HG02970 (cell line): ENCODE measurements around the gene NTHL1.
"Not testable (repeated sequence)": the region's sequence is repeated elsewhere in the genome, so short reads cannot be mapped to it uniquely, and the experiment has no call there.

Experiments used
- ATAC-seq: cut with Tn5 transposase; IDR thresholded peaks from one replicate; pipeline ENCODE4 v1.9.1; 2021; ENCODE audit warnings: mild to moderate bottlenecking, moderate library complexity, moderate number of reproducible peaks; ENCODE audit not compliant: unreplicated experiment, low FRiP score

NTHL1 gene

GRCh38 chr16:2043667-2044451 lies 3.8 kb downstream of the NTHL1 start:
- no peak for ATAC-seq

DNA sequence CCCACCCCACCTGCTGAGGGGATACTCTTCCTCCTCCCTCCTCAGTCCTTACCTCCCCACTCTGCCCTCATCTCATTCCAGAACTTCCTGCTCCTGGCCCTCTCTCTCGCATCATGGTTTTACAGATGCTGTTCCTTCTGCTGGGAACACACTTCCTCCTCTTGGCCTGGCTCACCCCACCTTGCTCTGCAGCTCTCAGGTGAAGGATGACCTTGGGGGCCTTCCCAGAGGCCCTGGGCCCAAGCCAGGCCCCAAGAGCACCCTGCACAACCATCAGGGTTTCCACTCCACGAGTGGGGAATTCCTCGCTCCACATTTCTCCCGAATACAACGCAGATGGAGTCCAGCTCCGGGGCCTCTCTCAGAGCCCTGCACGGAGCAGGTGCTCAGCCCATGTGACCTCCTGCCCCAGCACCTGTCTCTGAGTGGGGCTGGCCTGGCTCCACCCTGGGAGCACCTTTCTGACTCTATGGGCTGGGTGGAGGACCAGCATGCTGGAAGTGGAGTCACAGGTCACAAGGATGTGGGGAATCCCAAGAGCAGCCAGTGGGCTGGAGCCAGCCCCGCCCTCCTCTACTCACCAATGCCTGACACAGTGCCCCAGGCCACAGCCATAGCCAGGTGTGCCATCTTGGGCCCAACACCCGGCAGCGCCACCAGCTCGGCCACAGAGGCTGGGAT lies 4.5 kb downstream of the NTHL1 start:
- no peak for ATAC-seq

GRCh38 chr16:2042171-2042985 lies 5.3 kb downstream of the NTHL1 start:
- ATAC-seq, result no peak

DNA sequence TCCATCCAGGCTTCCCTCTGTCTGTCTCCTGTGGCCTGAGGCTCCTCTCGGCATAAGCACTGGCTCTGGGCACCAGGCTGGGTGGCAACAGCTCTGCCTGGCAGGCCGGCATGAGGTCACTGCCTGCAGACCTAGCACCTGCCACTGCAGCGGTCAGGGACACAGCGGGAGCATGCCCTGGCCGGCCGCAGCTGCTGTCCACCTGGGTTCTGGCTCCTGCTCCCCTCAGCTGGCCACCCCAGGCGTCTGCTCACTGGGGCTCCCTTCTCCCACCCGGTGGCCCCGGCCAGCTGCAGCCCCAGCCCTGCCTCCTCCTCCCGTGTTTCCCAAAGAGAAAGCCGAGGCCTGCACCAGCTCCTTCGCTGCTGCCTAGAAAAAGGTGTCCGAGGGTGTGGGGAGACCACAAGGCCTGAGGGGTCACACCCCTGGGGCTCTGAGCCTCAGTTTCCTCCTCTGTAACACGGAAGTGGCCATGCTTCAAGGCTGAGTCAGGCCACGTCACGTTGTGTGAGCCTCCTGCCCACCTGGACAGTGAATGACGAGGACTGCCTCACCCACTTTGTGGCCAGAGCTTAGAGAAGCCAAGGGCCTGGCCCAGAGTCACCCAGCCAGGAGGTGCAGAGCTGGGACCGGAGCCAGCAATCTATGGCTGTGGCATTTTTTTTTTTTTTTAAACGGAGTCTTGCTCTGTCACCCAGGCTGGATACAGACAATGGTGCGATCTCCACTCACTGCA lies 6.7 kb downstream of the NTHL1 start:
- no peak for ATAC-seq

DNA sequence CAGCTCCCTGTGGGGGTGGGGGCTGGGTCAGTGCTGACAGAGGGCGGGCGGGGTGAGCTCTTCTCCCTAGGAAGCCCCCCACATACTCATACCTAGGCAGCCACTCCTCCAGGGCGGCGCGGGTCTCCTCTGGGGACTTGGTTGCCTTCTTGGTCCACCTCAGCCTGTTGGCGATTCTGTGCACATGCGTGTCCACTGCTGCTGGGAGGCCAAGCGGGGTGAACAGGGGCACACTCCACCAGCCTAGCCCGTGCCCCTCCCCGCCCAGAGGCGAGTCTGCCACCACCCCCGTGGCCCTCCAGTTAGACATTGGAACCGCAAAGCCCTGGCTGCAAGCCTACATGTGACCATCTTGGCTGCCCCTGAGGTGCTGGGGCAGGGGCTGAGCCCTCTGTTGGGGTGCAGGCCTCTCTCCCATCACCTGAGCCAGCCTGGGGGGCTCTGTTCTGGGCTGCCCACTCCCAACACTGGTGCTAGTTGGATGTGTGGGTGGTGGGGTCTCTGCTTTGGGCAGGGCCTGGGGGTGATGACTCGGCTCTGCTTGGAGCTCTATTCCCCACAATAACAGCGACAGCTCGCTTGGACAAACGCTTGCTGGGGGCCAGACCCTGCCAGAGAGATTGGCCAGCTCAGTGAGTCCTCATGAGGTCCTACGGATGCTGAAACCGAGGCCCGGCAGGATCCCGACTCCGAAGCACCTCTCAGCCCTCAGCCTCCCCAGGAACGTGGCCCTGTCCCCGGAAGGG lies 7.4 kb downstream of the NTHL1 start:
- no peak for ATAC-seq

DNA sequence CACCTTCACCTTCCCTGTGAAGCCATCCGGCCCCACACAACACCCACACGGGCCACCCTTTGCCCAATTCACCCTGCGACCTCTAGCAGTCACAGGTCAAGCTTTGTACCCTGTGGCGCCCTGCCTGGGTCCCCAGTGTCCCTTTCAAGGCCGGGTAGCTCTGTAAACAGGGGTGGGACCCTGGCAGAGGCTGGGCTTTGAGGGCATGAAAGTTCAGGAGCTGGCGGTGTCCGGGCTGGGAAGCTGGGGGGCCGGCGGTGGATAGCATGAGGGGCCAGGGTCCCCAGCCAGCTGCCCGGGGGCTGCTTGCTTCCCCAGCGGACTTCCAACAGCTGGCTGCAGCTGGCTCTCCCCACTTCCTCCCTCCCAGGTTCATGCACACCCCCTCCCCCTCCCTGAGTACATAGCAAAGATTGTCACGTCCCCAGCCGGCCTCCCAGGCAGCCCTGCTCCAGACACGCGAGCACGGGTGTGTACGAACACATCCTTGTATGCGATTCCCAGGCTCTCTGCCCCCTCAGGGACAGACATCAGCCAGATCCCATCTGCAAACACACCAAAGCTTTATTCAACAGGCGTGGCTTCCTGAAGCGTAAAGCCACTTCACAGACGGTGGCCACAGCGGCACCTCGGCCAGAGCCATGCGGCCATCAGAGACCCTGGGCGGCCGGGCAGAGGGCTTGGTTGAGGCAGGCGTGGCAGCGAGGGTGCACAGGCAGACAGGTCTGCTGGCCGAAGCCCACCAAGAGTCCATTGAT lies 8.2 kb downstream of the NTHL1 start:
- ATAC-seq, result no peak

- no peak for ATAC-seq
Measured at GRCh38 chr16:2038382-2039231, 9.0 kb downstream of the NTHL1 start.

DNA sequence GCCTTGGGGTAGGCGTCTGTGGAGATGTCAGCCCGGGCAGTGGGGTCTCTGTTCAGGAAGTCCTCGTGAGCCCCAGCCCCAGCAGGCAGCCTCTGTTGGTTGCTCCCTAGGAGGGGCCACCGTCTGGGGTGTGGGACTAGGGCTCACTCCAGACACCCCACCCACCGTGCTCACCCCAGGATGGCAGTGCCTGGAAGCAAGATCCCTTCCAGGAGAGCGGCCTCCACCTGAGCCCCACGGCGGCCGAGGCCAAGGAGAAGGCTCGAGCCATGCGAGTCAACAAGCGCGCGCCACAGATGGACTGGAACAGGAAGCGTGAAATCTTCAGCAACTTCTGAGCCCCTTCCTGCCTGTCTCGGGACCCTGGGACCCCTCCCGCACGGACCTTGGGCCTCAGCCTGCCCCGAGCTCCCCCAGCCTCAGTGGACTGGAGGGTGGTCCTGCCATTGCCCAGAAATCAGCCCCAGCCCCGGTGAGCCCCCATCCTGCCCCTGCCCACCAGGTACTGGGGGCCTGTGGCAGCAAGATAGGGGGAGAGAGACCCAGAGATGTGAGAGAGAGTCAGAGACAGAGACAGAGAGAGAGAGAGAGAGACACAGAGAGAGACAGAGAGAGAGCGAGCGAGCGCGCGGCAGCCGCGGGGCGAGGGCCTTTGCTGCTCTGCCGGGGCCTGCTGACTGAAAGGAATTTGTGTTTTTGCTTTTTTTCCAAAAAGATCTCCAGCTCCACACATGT lies 9.8 kb downstream of the NTHL1 start:
- ATAC-seq, result no peak

- ATAC-seq, result no peak
Measured at GRCh38 chr16:2037115-2037514, 10.5 kb downstream of the NTHL1 start.

DNA sequence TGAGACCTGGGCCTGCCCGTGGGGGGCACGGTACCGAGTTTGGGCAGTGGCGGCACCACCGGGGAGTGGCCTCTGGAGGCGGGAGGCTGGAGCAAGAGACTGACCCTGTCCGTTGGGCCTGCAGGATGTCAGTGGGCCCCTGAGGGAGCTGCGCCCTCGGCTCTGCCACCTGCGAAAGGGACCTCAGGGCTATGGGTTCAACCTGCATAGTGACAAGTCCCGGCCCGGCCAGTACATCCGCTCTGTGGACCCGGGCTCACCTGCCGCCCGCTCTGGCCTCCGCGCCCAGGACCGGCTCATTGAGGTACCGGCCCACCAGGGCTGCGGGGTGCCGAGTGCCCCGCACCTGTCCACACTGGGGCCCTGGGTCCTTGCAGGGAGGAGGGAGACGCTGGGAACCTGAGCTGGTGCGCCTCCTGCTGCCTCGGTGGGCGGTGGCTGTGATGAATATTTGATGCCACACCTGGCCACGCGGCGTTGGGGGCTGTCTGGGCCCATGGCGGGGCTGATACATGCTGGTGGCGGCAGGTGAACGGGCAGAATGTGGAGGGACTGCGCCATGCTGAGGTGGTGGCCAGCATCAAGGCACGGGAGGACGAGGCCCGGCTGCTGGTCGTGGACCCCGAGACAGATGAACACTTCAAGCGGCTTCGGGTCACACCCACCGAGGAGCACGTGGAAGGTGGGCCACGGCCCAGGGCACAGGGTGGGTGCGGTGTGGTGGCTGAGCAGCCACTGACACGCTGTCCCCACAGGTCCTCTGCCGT lies 11.3 kb downstream of the NTHL1 start:
- no peak for ATAC-seq

GRCh38 chr16:2035431-2036199 lies 12.0 kb downstream of the NTHL1 start:
- no peak for ATAC-seq

GRCh38 chr16:2034696-2035430 lies 12.8 kb downstream of the NTHL1 start:
- no peak for ATAC-seq

DNA sequence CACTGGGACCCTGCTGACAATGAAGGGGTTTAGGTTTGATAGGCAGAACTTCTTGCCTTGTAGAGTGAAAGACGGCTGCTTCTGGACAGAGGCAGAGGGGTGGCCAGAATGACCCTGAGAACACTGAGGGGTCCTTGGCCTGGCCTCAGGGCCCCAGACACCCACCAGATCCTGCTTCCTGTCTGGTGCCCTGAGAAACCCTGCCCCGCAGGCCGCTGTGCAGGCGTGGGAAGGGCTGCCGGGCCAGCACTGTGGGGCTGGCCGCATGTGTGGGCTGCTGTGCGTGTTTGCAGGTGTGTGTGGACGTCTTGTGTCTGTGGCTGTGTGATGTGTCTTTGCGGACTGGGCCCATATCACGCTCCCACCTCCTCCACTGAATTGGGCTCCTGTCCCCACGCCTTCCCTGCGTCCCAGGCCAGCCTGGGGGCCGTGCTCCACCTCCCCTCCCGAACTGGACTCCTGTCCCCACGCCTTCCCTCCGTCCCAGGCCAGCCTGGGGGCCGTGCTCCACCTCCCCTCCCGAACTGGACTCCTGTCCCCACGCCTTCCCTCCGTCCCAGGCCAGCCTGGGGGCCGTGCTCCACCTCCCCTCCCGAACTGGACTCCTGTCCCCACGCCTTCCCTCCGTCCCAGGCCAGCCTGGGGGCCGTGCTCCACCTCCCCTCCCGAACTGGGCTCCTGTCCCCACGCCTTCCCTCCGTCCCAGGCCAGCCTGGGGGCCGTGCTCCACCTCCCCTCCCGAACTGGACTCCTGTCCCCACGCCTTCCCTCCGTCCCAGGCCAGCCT lies 13.5 kb downstream of the NTHL1 start:
- ATAC-seq, result not testable (repeated sequence)

- no peak for ATAC-seq
Measured at GRCh38 chr16:2033057-2033908, 14.4 kb downstream of the NTHL1 start.
